MM.1S (cell line): ENCODE data around the gene PVR.
"Not testable (repeated sequence)": the region's sequence is repeated elsewhere in the genome, so short reads cannot be mapped to it uniquely, and the experiment has no call there.

Source experiments
- DNase-seq: peaks from one replicate; pipeline ENCODE4 v3.0.0-alpha.2; 2015
- H2AFZ ChIP-seq: fragments of 300-600 bp; sonication (generic); 2 replicates; pipeline ENCODE4 v1.6.0; 2016; ENCODE audit warnings: antibody characterized with exemption, low read length
- H3F3A ChIP-seq: fragments of 300-600 bp; sonication (generic); 2 replicates; pipeline ENCODE4 v1.6.1; 2016; ENCODE audit warnings: mild to moderate bottlenecking, antibody characterized with exemption, low read length, moderate library complexity, mixed read lengths; ENCODE audit not compliant: insufficient read depth
- H3K27ac ChIP-seq: fragments of 300-600 bp; sonication (generic); 2 replicates; pipeline ENCODE4 v1.5.1; 2016; ENCODE audit warnings: mild to moderate bottlenecking, low read length
- H3K27me3 ChIP-seq: fragments of 300-600 bp; sonication (generic); replicated peaks from 2 replicates; pipeline ENCODE4 v1.6.0; 2016; ENCODE audit warnings: low read length; ENCODE audit not compliant: insufficient read depth
- H3K36me3 ChIP-seq: fragments of 300-600 bp; sonication (generic); replicated peaks from 2 replicates; pipeline ENCODE4 v1.6.1; 2016; ENCODE audit warnings: mild to moderate bottlenecking, low read length, mixed read lengths; ENCODE audit not compliant: insufficient read depth
- H3K4me1 ChIP-seq: fragments of 300-600 bp; sonication (generic); 2 replicates; pipeline ENCODE4 v1.6.1; 2016; ENCODE audit warnings: low read length, mixed read lengths
- H3K4me2 ChIP-seq: fragments of 300-600 bp; sonication (generic); 2 replicates; pipeline ENCODE4 v1.6.0; 2016; ENCODE audit warnings: low read depth, low read length
- H3K4me3 ChIP-seq: fragments of 300-600 bp; sonication (generic); 2 replicates; pipeline ENCODE4 v1.5.1; 2016; ENCODE audit warnings: low read length, mixed read lengths
- H3K79me2 ChIP-seq: fragments of 300-600 bp; sonication (generic); 2 replicates; pipeline ENCODE4 v1.6.1; 2016; ENCODE audit warnings: mixed run types, low read length, mixed read lengths
- H3K9ac ChIP-seq: fragments of 300-600 bp; sonication (generic); 2 replicates; pipeline ENCODE4 v1.6.1; 2016; ENCODE audit warnings: low read length, mixed read lengths
- H3K9me2 ChIP-seq: fragments of 300-600 bp; sonication (generic); replicated peaks from 2 replicates; pipeline ENCODE4 v1.6.1; 2016; ENCODE audit warnings: mild to moderate bottlenecking, low read length, mixed read lengths; ENCODE audit not compliant: insufficient read depth
- H3K9me3 ChIP-seq: fragments of 300-600 bp; sonication (generic); replicated peaks from 2 replicates; pipeline ENCODE4 v1.6.1; 2016; ENCODE audit warnings: mild to moderate bottlenecking, low read length, mixed read lengths; ENCODE audit not compliant: insufficient read depth
- H4K20me1 ChIP-seq: fragments of 300-600 bp; sonication (generic); 2 replicates; pipeline ENCODE4 v1.6.1; 2016; ENCODE audit warnings: mild to moderate bottlenecking, low read length, moderate library complexity, mixed read lengths; ENCODE audit not compliant: insufficient read depth
- CTCF ChIP-seq: fragments of 300-600 bp; sonication (generic); IDR thresholded peaks from 2 replicates; pipeline ENCODE4 v1.5.1; 2016; ENCODE audit warnings: antibody characterized with exemption, low read length, mixed read lengths
- EZH2 ChIP-seq: fragments of 300-600 bp; sonication (generic); optimal IDR thresholded peaks from 2 replicates; pipeline ENCODE3; 2017; ENCODE audit warnings: low read depth, mild to moderate bottlenecking, antibody characterized with exemption, low read length, mixed read lengths
- EZH2phosphoT487 ChIP-seq: fragments of 300-600 bp; sonication (generic); IDR thresholded peaks from 2 replicates; pipeline ENCODE4 v1.6.1; 2018; ENCODE audit warnings: antibody characterized with exemption, low read length

Gene PVR

GRCh38 chr19:44666852-44667556, 23.3 kb downstream of the PVR start:
- H3K79me2 ChIP-seq: no peaks in the 10 kb centered on the region
- no peak overlapping the region for H3K27ac ChIP-seq
- no peaks in the 10 kb centered on the region for H3K36me3 ChIP-seq
- H3K9me2 ChIP-seq: no peaks in the 10 kb centered on the region
- H3K4me3 ChIP-seq: no peak overlapping the region
- H3F3A ChIP-seq: no peaks in the 10 kb centered on the region
- DNase-seq: no peak
- no peaks in the 10 kb centered on the region for H3K9me3 ChIP-seq
- H3K9ac ChIP-seq: no peak overlapping the region
- no peaks in the 10 kb centered on the region for H3K4me1 ChIP-seq
- TF ChIP-seq EZH2phosphoT487 (no peak), CTCF (no peak), EZH2 (no peak)
- no peaks in the 10 kb centered on the region for H4K20me1 ChIP-seq
- H3K4me2 ChIP-seq: no peak overlapping the region
- no peak overlapping the region for H2AFZ ChIP-seq
- no peaks in the 10 kb centered on the region for H3K27me3 ChIP-seq

- H3F3A ChIP-seq: no peaks in the 10 kb centered on the region
- no peaks in the 10 kb centered on the region for H3K79me2 ChIP-seq
- no peak overlapping the region for H3K27ac ChIP-seq
- H3K4me2 ChIP-seq: no peak overlapping the region
- H3K27me3 ChIP-seq: no peaks in the 10 kb centered on the region
- DNase-seq: no peak
- H3K9me3 ChIP-seq: no peaks in the 10 kb centered on the region
- H3K9me2 ChIP-seq: no peaks in the 10 kb centered on the region
- H2AFZ ChIP-seq: no peak overlapping the region
- H3K4me1 ChIP-seq: no peaks in the 10 kb centered on the region
- H3K36me3 ChIP-seq: no peaks in the 10 kb centered on the region
- no peaks in the 10 kb centered on the region for H4K20me1 ChIP-seq
- no peak overlapping the region for H3K9ac ChIP-seq
- no peak overlapping the region for H3K4me3 ChIP-seq
- TF ChIP-seq EZH2 (no peak), EZH2phosphoT487 (no peak), CTCF (no peak)
Observed at GRCh38 chr19:44668985-44669764, 25.5 kb downstream of the PVR start.

DNA sequence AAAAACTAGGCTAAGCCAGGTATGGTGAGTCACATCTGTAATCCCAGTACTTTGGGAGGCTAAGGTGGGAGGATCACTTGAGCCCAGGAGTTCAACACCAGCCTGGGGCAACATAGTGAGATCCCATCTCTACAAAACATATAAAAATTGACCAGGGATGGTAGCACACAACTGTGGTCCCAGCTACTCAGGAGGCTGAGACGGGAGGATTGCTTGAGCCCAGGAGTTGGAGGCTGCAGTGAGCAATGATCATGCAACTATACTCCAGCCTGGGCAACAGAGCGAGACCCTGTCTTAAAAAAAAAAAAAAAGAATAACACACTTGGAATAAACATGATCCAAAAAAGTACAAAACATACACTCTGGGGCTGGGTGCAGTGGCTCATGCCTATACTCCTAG, 26.3 kb downstream of the PVR start:
- not testable (repeated sequence) for H3K9me2 ChIP-seq, H2AFZ ChIP-seq, H3K79me2 ChIP-seq, H3K4me3 ChIP-seq, H3K4me2 ChIP-seq, H3K27ac ChIP-seq, H3F3A ChIP-seq, DNase-seq, H3K27me3 ChIP-seq, H3K4me1 ChIP-seq, H4K20me1 ChIP-seq, H3K9me3 ChIP-seq, H3K9ac ChIP-seq, H3K36me3 ChIP-seq

GRCh38 chr19:44671400-44671799, 27.7 kb downstream of the PVR start, which contains the start of gene CEACAM19:
Gene CEACAM19, plus strand, starts transcription at chr19:44671482. Its CDS starts 450 bp downstream, at chr19:44671932.
- no peaks in the 10 kb centered on the region for H3K79me2 ChIP-seq
- DNase-seq: no peak
- H4K20me1 ChIP-seq: no peaks in the 10 kb centered on the region
- H3K36me3 ChIP-seq: no peaks in the 10 kb centered on the region
- no peaks in the 10 kb centered on the region for H3K9me3 ChIP-seq
- H3K9me2 ChIP-seq: no peaks in the 10 kb centered on the region
- TF ChIP-seq CTCF (no peak), EZH2phosphoT487 (no peak), EZH2 (no peak)
- no peaks in the 10 kb centered on the region for H3K27me3 ChIP-seq
- no peak within 1 kb of the TSS for H3K4me3 ChIP-seq
- H3K27ac ChIP-seq: no peak within 1 kb of the TSS
- H3F3A ChIP-seq: no peaks in the 10 kb centered on the region
- H3K4me1 ChIP-seq: no peaks in the 10 kb centered on the region
- no peak within 1 kb of the TSS for H3K9ac ChIP-seq
- no peak within 1 kb of the TSS for H2AFZ ChIP-seq
- H3K4me2 ChIP-seq: no peak within 1 kb of the TSS
